Measurements from ENCODE around the gene PLXNB1. TPM values are rescaled to one million over a fixed set of nuclear protein-coding genes. Genes with fewer than 3 reads are reported as not detected.

PLXNB1 gene
- total RNA-seq, 1 experiment from 2014 or later: 149 TPM

DNA sequence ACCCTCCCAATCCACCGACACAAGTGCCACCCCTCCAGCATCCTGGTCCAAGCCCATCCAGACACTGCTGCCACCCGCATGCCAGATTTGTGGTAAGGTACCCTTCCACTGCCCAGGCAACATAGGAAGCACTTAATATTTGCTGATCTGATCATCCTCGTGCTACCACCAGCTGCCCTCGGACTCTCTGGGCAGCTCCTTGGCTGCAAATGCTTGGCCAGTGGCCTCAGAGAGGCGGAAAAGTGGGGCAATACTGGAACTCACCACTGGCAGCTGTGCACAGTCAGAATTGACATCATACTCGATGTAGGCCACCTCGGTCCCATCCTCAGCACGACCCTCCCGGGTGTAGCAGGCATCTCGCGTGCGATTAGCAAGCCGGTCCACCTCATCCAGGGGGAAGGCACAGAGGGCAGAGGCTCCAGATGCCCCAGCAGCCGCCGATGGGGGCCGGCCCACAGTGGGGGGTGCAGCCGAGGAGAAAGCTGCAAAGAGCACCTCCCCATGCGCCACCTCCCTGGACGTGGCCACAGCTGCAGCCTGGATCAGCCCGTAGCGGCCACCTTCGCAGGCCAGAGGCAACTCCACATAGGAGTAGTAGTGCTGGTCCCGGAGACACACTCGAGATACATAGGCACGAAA, 6.5 kb downstream of the PLXNB1 start:
- BruUV-seq (replicated peaks): no TSS peak
- no peaks in the 10 kb centered on the region for H3K27me3 Mint-ChIP-seq (ENCODE audit: insufficient read depth, unreplicated experiment)
- no peak overlapping the region for H3K4me3 Mint-ChIP-seq (ENCODE audit: unreplicated experiment)
- TF ChIP-seq, protein P1, sequence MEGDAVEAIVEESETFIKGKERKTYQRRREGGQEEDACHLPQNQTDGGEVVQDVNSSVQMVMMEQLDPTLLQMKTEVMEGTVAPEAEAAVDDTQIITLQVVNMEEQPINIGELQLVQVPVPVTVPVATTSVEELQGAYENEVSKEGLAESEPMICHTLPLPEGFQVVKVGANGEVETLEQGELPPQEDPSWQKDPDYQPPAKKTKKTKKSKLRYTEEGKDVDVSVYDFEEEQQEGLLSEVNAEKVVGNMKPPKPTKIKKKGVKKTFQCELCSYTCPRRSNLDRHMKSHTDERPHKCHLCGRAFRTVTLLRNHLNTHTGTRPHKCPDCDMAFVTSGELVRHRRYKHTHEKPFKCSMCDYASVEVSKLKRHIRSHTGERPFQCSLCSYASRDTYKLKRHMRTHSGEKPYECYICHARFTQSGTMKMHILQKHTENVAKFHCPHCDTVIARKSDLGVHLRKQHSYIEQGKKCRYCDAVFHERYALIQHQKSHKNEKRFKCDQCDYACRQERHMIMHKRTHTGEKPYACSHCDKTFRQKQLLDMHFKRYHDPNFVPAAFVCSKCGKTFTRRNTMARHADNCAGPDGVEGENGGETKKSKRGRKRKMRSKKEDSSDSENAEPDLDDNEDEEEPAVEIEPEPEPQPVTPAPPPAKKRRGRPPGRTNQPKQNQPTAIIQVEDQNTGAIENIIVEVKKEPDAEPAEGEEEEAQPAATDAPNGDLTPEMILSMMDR (IDR thresholded peaks at IDR 0.05; ENCODE audit: insufficient read depth in 1 of 2, low read depth in 1 of 2, low read length in 1 of 2, severe bottlenecking in 1 of 2, unreplicated experiment in 1 of 2): no peak
- POLR2A ChIA-PET: no interaction called here
- no peak overlapping the region for H3K27ac Mint-ChIP-seq (ENCODE audit: unreplicated experiment)
- peaks cover 33% of the 10 kb centered on the region for H3K4me1 Mint-ChIP-seq (ENCODE audit: low read depth, unreplicated experiment)
- Histone ChIP-seq H3K36me3 (ENCODE audit: control insufficient read depth, insufficient read depth, low read length) (peaks cover 14% of the 10 kb centered on the region), H3K4me3 (ENCODE audit: low read depth, low read length) (no peak overlapping the region), H3K9me3 (no peaks in the 10 kb centered on the region), H3K4me1 (peaks cover 23% of the 10 kb centered on the region), H3K27me3 (replicated peaks; ENCODE audit: control insufficient read depth, insufficient read depth, low read length) (no peaks in the 10 kb centered on the region)
- CTCF ChIA-PET: interaction anchor here (1.2 to 2.2 kb wide), 3 partner anchors 10 to 22 kb away, joined by 3 to 21 read pairs (median 7); no protein-coding TSS in a partner anchor
- intact Hi-C loops (cut with micrococcal nuclease; ENCODE audit: unreplicated experiment): no loop called here
- no peak for DNase-seq
- H3K9me3 Mint-ChIP-seq (ENCODE audit: unreplicated experiment): no peaks in the 10 kb centered on the region
- H3K36me3 Mint-ChIP-seq (ENCODE audit: insufficient read depth, unreplicated experiment): peaks cover 68% of the 10 kb centered on the region

DNA sequence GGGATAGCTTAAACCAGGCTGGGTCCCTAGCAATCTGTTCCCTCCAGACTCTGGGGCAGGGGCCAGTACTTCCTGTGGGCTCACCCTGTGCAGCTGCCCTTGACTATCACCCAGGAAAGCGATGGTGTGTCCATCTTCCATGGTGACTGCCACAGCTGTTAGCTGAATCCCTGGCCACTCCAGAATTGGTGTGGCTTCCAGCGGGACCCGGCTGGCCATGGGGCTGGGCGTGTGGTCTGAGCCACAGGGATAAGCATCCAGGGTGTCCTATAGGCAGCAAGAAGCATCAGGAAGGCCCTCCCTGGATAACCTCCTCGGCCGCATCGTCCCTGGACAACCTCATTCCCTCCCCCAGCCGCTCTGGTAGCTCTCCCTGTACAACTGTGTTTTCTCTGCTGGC, 7.2 kb downstream of the PLXNB1 start:
- TF ChIP-seq, protein P1 (IDR thresholded peaks at IDR 0.05; ENCODE audit: insufficient read depth in 1 of 2, low read depth in 1 of 2, low read length in 1 of 2, severe bottlenecking in 1 of 2, unreplicated experiment in 1 of 2): no peak
- no TSS peak for BruUV-seq (replicated peaks)
- Mint-ChIP-seq H3K27me3 (ENCODE audit: insufficient read depth, unreplicated experiment) (no peaks in the 10 kb centered on the region), H3K36me3 (ENCODE audit: insufficient read depth, unreplicated experiment) (peaks cover 68% of the 10 kb centered on the region), H3K9me3 (ENCODE audit: unreplicated experiment) (no peaks in the 10 kb centered on the region), H3K4me1 (ENCODE audit: low read depth, unreplicated experiment) (peaks cover 26% of the 10 kb centered on the region), H3K27ac (ENCODE audit: unreplicated experiment) (no peak overlapping the region), H3K4me3 (ENCODE audit: unreplicated experiment) (no peak overlapping the region)
- no peak for DNase-seq
- Histone ChIP-seq H3K9me3 (no peaks in the 10 kb centered on the region), H3K36me3 (ENCODE audit: control insufficient read depth, insufficient read depth, low read length) (peaks cover 14% of the 10 kb centered on the region), H3K4me1 (peaks cover 16% of the 10 kb centered on the region), H3K27me3 (replicated peaks; ENCODE audit: control insufficient read depth, insufficient read depth, low read length) (no peaks in the 10 kb centered on the region), H3K4me3 (ENCODE audit: low read depth, low read length) (no peak overlapping the region)
- intact Hi-C loops (cut with micrococcal nuclease; ENCODE audit: unreplicated experiment): no loop called here
- CTCF ChIA-PET: interaction anchor here (0.7 to 2.2 kb wide), 4 partner anchors 11 to 234 kb away, joined by 3 to 21 read pairs (median 5); no protein-coding TSS in a partner anchor
- POLR2A ChIA-PET: interaction anchor here (1.0 kb wide), 1 partner anchor 11 kb away, joined by 4 read pairs; no protein-coding TSS in a partner anchor

DNA sequence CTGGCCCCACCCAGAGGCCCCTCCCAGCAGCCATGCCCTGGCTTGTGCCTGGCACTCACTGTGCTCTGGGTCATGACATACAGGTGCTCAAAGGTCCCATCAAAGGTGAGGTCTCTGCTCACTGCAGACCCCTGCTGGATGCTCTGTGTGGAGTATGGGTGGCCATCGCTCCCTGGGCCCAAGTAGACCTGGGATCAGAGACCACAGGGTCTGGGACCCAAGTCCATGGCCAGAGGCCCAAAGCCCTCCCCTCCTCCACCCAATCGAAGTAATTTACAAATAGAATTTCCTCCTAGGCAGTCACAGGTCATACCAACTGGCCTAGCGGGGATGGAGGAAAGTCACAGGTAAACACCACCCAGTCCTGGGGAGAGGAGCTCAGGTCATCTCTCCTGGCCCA, 7.6 kb downstream of the PLXNB1 start:
- Histone ChIP-seq H3K27me3 (replicated peaks; ENCODE audit: control insufficient read depth, insufficient read depth, low read length) (no peaks in the 10 kb centered on the region), H3K4me1 (peaks cover 12% of the 10 kb centered on the region), H3K4me3 (ENCODE audit: low read depth, low read length) (no peak overlapping the region), H3K9me3 (no peaks in the 10 kb centered on the region), H3K36me3 (ENCODE audit: control insufficient read depth, insufficient read depth, low read length) (peaks cover 14% of the 10 kb centered on the region)
- ChIA-PET CTCF (interaction anchor here (0.7 to 2.2 kb wide), 4 partner anchors 12 to 233 kb away, joined by 3 to 21 read pairs (median 5); no protein-coding TSS in a partner anchor), POLR2A (interaction anchor here (1.0 kb wide), 1 partner anchor 12 kb away, joined by 4 read pairs; no protein-coding TSS in a partner anchor)
- Mint-ChIP-seq H3K9me3 (ENCODE audit: unreplicated experiment) (no peaks in the 10 kb centered on the region), H3K36me3 (ENCODE audit: insufficient read depth, unreplicated experiment) (peaks cover 68% of the 10 kb centered on the region), H3K4me3 (ENCODE audit: unreplicated experiment) (no peak overlapping the region), H3K27ac (ENCODE audit: unreplicated experiment) (no peak overlapping the region), H3K4me1 (ENCODE audit: low read depth, unreplicated experiment) (peaks cover 22% of the 10 kb centered on the region), H3K27me3 (ENCODE audit: insufficient read depth, unreplicated experiment) (no peaks in the 10 kb centered on the region)
- TF ChIP-seq, protein P1 (IDR thresholded peaks at IDR 0.05; ENCODE audit: insufficient read depth in 1 of 2, low read depth in 1 of 2, low read length in 1 of 2, severe bottlenecking in 1 of 2, unreplicated experiment in 1 of 2): peak in 1 of 2 experiments; percentile 35
- DNase-seq: peak in 1 of 2 experiments; percentile 35
- BruUV-seq (replicated peaks): no TSS peak
- intact Hi-C loops (cut with micrococcal nuclease; ENCODE audit: unreplicated experiment): no loop called here
